GM12891 (cell line): Measurements from ENCODE around the gene KIF13A.

ENCODE experiments used
- POLR2A ChIP-seq: IDR thresholded peaks from 2 replicates; pipeline ENCODE4 v1.6.1; 2011; ENCODE audit warnings: low read depth, low read length, control low read depth
- SPI1 ChIP-seq: IDR thresholded peaks from 2 replicates; pipeline ENCODE4 v1.6.1; 2011; ENCODE audit warnings: low read depth, low read length, control low read depth

DNA sequence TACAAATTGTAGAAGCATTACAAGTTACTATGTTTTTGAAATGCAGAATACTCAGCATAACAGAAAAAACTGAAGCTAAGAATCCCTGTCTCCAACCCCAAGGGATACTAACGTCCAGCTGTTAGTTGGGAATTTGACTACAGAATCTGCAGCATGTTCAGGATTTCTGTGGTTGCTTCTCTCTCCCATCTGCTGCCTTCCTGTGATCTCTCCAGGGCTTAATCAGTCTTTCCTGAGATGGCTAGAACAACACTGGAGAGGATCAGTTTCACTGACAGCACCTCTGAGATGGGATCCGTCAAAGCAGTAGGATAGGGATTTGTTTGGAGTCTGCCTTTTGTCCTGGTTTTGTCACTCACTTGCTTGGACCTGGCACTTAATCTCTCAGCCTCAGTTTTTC, 207.4 kb downstream of the KIF13A start:
- TF ChIP-seq SPI1 = no peak
- TF ChIP-seq POLR2A = no peak
